ENCODE data around the gene DCC. TPM values are rescaled to one million over a fixed set of nuclear protein-coding genes. Genes with fewer than 3 reads are reported as not detected.

The DCC gene
- polyA plus RNA-seq, 1 of the 3 experiments (the other 2 are of a cell fraction): 0.20 TPM

GRCh38 chr18:53191634-53192033 is 851.6 kb downstream of the DCC start:
- Histone ChIP-seq H3K4me3 (ENCODE audit: low read depth in 2 of 2, low read length in 1 of 2) (no peak overlapping the region), H4K20me1 (ENCODE audit: insufficient read depth) (no peaks in the 10 kb centered on the region), H3K27ac (ENCODE audit: low read depth in 2 of 2, low read length in 1 of 2) (no peak overlapping the region), H3K27me3 (ENCODE audit: insufficient read depth) (no peaks in the 10 kb centered on the region), H3K79me2 (ENCODE audit: insufficient read depth) (no peaks in the 10 kb centered on the region), H3K9me2 (no peaks in the 10 kb centered on the region), H3K9me3 (no peaks in the 10 kb centered on the region; the same call in 1 of the 2 replicates), H3F3A (replicated peaks; ENCODE audit: insufficient read depth) (no peaks in the 10 kb centered on the region), H3K9ac (no peak overlapping the region), H3K4me2 (no peak overlapping the region), H3K4me1 (ENCODE audit: control insufficient read depth in 1 of 2, insufficient read depth in 2 of 2, low read depth in 1 of 2, low read length in 1 of 2) (no peaks in the 10 kb centered on the region; a peak in 1 of 4 replicates), H3K36me3 (replicated peaks in 1 of 2; ENCODE audit: control insufficient read depth in 1 of 2, insufficient read depth in 2 of 2, low read length in 1 of 2) (no peaks in the 10 kb centered on the region), H2AFZ (ENCODE audit: low read depth) (no peak overlapping the region)
- WGBS (ENCODE audit: low lambda C conversion rate): 16% methylated on average over 3 of the region's 3 CpGs
- ChIA-PET CTCF (interaction anchor here (0.8 kb wide), 1 partner anchor 38 kb away, joined by 3 read pairs; no protein-coding TSS in a partner anchor), POLR2A (no interaction called here)
- DNase-seq: no peak
- no peak for TF ChIP-seq FOXJ3 (CRISPR knock-in tag; IDR thresholded peaks at IDR 0.05)
- TF ChIP-seq EP300 (IDR thresholded peaks at IDR 0.05; ENCODE audit: borderline replicate concordance in 1 of 2, low read depth in 1 of 2, low read length in 1 of 2): no peak
- no peak for TF ChIP-seq GATA2 (CRISPR knock-in tag; IDR thresholded peaks at IDR 0.05)
- no peak for TF ChIP-seq FOXM1 (IDR thresholded peaks at IDR 0.05; ENCODE audit: low read depth)
- TF ChIP-seq RFX5 (IDR thresholded peaks at IDR 0.05; ENCODE audit: low read length): no peak
- TF ChIP-seq, protein P1, sequence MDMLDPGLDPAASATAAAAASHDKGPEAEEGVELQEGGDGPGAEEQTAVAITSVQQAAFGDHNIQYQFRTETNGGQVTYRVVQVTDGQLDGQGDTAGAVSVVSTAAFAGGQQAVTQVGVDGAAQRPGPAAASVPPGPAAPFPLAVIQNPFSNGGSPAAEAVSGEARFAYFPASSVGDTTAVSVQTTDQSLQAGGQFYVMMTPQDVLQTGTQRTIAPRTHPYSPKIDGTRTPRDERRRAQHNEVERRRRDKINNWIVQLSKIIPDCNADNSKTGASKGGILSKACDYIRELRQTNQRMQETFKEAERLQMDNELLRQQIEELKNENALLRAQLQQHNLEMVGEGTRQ (IDR thresholded peaks at IDR 0.05; ENCODE audit: borderline replicate concordance, low read depth, low read length): no peak
- no peak for TF ChIP-seq RCOR1 (IDR thresholded peaks at IDR 0.05; ENCODE audit: low read length)
- TF ChIP-seq CHD2 (IDR thresholded peaks at IDR 0.05; ENCODE audit: low read length, partially characterized antibody): no peak
- TF ChIP-seq, protein P2, sequence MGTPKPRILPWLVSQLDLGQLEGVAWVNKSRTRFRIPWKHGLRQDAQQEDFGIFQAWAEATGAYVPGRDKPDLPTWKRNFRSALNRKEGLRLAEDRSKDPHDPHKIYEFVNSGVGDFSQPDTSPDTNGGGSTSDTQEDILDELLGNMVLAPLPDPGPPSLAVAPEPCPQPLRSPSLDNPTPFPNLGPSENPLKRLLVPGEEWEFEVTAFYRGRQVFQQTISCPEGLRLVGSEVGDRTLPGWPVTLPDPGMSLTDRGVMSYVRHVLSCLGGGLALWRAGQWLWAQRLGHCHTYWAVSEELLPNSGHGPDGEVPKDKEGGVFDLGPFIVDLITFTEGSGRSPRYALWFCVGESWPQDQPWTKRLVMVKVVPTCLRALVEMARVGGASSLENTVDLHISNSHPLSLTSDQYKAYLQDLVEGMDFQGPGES (IDR thresholded peaks at IDR 0.05; ENCODE audit: low read depth, low read length): no peak
- TF ChIP-seq MEF2A (IDR thresholded peaks at IDR 0.05; ENCODE audit: borderline replicate concordance, low read depth): no peak
- TF ChIP-seq RXRA (IDR thresholded peaks at IDR 0.05; ENCODE audit: borderline replicate concordance, low read depth): no peak

- Histone ChIP-seq H3K9me3 (no peaks in the 10 kb centered on the region), H3K27ac (ENCODE audit: low read depth in 2 of 2, low read length in 1 of 2) (no peak overlapping the region), H3K4me2 (no peak overlapping the region), H2AFZ (ENCODE audit: low read depth) (no peak overlapping the region), H3K9ac (no peak overlapping the region), H3K4me1 (ENCODE audit: control insufficient read depth in 1 of 2, insufficient read depth in 2 of 2, low read depth in 1 of 2, low read length in 1 of 2) (no peaks in the 10 kb centered on the region; a peak in 1 of 4 replicates), H4K20me1 (ENCODE audit: insufficient read depth) (no peaks in the 10 kb centered on the region), H3K4me3 (ENCODE audit: low read depth in 2 of 2, low read length in 1 of 2) (no peak overlapping the region), H3K9me2 (no peaks in the 10 kb centered on the region), H3K79me2 (ENCODE audit: insufficient read depth) (no peaks in the 10 kb centered on the region), H3F3A (replicated peaks; ENCODE audit: insufficient read depth) (no peaks in the 10 kb centered on the region), H3K36me3 (replicated peaks in 1 of 2; ENCODE audit: control insufficient read depth in 1 of 2, insufficient read depth in 2 of 2, low read length in 1 of 2) (no peaks in the 10 kb centered on the region), H3K27me3 (ENCODE audit: insufficient read depth) (no peaks in the 10 kb centered on the region)
- ChIA-PET CTCF (no interaction called here), POLR2A (no interaction called here)
- no peak for TF ChIP-seq ELF1 (IDR thresholded peaks at IDR 0.05)
- TF ChIP-seq POLR2AphosphoS5 (IDR thresholded peaks at IDR 0.05; ENCODE audit: low read depth, low read length): no peak
- TF ChIP-seq USF1 (IDR thresholded peaks at IDR 0.05; ENCODE audit: borderline replicate concordance, low read depth): no peak
- TF ChIP-seq, protein P3, sequence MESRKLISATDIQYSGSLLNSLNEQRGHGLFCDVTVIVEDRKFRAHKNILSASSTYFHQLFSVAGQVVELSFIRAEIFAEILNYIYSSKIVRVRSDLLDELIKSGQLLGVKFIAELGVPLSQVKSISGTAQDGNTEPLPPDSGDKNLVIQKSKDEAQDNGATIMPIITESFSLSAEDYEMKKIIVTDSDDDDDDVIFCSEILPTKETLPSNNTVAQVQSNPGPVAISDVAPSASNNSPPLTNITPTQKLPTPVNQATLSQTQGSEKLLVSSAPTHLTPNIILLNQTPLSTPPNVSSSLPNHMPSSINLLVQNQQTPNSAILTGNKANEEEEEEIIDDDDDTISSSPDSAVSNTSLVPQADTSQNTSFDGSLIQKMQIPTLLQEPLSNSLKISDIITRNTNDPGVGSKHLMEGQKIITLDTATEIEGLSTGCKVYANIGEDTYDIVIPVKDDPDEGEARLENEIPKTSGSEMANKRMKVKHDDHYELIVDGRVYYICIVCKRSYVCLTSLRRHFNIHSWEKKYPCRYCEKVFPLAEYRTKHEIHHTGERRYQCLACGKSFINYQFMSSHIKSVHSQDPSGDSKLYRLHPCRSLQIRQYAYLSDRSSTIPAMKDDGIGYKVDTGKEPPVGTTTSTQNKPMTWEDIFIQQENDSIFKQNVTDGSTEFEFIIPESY (IDR thresholded peaks at IDR 0.05; ENCODE audit: borderline replicate concordance, low read depth): no peak
- TF ChIP-seq FOXJ3 (CRISPR knock-in tag; IDR thresholded peaks at IDR 0.05): no peak
- no peak for TF ChIP-seq RAD21 (IDR thresholded peaks at IDR 0.05; ENCODE audit: low read length)
- no peak for TF ChIP-seq CHD2 (IDR thresholded peaks at IDR 0.05; ENCODE audit: low read length, partially characterized antibody)
- TF ChIP-seq MEF2A (IDR thresholded peaks at IDR 0.05; ENCODE audit: borderline replicate concordance, low read depth): no peak
- no peak for TF ChIP-seq SMC3 (IDR thresholded peaks at IDR 0.05; ENCODE audit: low read depth, low read length)
- no peak for TF ChIP-seq FOXM1 (IDR thresholded peaks at IDR 0.05; ENCODE audit: low read depth)
- no peak for DNase-seq
These were observed 853.9 kb downstream of the DCC start for GRCh38 chr18:53193870-53194269.
